Stimulated activated CD8-positive, alpha-beta memory T cell treated with anti-CD3 and anti-CD28 coated beads, Interleukin-12 subunit alpha, Interleukin-12 subunit beta, amount 100 ng/mL, for 1 hour (primary cell): ENCODE data around the gene FOXF2.

Source experiments
- DNase-seq: peaks from one replicate; pipeline ENCODE4 v3.0.0-alpha.2; 2020; ENCODE audit warnings: low read depth

Gene FOXF2

GRCh38 chr6:1390946-1391799 is 1.8 kb downstream of the FOXF2 start:
- DNase-seq = no peak

GRCh38 chr6:1391800-1392309 is 2.5 kb downstream of the FOXF2 start:
- no peak for DNase-seq

GRCh38 chr6:1392813-1393640 is 3.7 kb downstream of the FOXF2 start:
- no peak for DNase-seq

GRCh38 chr6:1393641-1394283 is 4.4 kb downstream of the FOXF2 start:
- DNase-seq = no peak

- no peak for DNase-seq
These were observed 5.4 kb downstream of the FOXF2 start for GRCh38 chr6:1394514-1395463.

GRCh38 chr6:1395506-1395905 is 6.1 kb downstream of the FOXF2 start:
- DNase-seq = no peak

- DNase-seq = no peak
These were observed 6.8 kb downstream of the FOXF2 start for GRCh38 chr6:1395941-1396908.

- DNase-seq = peak; percentile 45
These were observed 7.8 kb downstream of the FOXF2 start for GRCh38 chr6:1396952-1397868.

- DNase-seq = no peak
These were observed 9.9 kb downstream of the FOXF2 start for GRCh38 chr6:1399085-1399780.

- no peak for DNase-seq
These were observed 10.9 kb downstream of the FOXF2 start for GRCh38 chr6:1400126-1400850.

GRCh38 chr6:1402369-1402768 is 13.0 kb downstream of the FOXF2 start:
- no peak for DNase-seq

- DNase-seq = no peak
These were observed 13.5 kb downstream of the FOXF2 start for GRCh38 chr6:1402868-1403267.

GRCh38 chr6:1403851-1404712 is 14.7 kb downstream of the FOXF2 start:
- no peak for DNase-seq

- no peak for DNase-seq
These were observed 15.3 kb downstream of the FOXF2 start for GRCh38 chr6:1404713-1405098.

- DNase-seq = no peak
These were observed 15.8 kb downstream of the FOXF2 start for GRCh38 chr6:1405221-1405620.

GRCh38 chr6:1406306-1407072 is 17.1 kb downstream of the FOXF2 start:
- no peak for DNase-seq
